Raji (cell line): Measurements from ENCODE around the gene SLC19A1.

Experiments
- POLR2A ChIP-seq: IDR thresholded peaks from 2 replicates; pipeline ENCODE4 v1.6.1; 2011; ENCODE audit warnings: low read depth, low read length, control low read depth; ENCODE audit not compliant: insufficient read depth

SLC19A1 gene

GRCh38 chr21:45465105-45465504 is 77.1 kb downstream of the SLC19A1 start:
- TF ChIP-seq POLR2A: no peak

DNA sequence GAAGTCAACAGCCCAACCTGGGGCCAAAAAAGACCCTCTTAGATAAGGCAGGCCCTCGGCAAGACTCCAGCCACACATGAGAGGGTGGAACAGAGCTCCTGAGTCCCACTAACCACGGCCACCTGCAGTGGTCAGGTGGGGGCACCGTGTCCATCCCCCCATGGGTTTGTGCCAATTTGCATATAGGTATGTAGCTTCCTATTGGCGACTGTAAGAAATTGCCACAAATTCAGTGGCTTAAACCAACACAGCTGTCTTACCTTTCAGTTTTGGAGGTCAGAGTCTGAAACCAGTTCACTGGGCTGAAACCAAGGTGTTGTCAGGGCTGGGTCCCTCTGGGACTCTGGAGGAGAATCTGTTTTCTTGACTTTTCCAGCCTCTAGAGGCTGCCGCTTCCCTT is 77.9 kb downstream of the SLC19A1 start:
- TF ChIP-seq POLR2A: no peak

DNA sequence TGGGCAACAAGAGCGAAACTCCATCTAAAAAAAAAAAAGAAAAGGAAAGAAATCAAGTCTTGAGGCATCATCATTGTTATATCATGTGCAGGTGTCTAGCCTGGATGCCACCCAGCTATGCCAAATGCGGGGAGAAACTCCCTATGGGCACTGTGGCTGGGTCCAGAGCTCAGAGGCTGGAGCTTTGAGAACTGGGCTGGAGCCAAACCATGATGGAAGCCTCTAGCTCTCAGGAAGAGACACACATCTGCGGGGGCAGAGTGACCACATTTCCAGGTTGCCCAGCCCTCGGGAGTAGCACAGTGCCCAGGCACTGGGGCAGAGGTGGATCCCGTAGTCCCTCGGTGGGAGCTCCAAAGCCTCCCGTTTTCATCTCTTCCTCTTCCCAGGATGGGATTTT is 78.4 kb downstream of the SLC19A1 start:
- TF ChIP-seq POLR2A: no peak

DNA sequence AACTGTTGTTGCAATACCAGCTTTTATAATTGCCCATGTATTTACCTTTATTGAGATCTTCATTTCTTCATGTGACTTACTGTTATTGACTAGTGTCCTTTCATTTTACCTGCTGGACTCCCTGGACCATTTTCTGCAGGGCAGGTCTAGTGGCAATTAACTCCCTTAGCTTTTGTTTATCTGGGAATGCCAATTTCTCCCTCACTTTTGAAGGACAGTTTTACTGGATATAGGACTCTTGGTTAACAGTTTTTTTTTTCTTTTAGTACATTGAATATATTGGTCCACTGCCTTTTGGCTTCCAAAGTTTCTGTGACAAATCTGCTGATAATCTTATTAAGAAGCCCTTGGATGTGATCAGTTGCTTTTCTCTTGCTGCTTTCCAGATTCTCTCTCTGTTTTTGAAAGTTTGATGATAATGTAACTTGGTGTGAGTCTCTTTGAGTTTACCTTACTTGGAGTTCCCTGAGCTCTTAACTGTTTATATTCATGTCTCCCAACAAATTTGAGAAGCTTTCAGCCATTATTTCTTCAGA is 80.4 kb downstream of the SLC19A1 start:
- TF ChIP-seq POLR2A: no peak

DNA sequence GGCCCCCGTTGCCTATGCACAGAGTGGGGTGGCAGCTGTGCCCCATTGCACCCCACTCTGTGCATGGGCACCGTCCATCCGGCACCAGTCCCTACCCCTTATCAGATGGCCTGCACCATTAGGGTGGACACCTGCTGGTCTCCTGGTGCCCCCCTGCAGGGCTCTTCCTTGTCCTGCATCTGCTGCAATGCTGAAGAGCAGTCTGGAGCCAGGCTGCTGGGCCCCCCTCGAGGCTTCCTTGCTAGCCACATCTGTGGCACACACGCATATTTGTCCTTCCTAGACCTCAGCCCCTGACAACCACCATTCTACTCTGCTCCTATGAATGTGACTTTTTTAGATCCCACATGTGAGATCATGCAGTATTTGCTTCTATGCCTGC is 80.9 kb downstream of the SLC19A1 start:
- no peak for TF ChIP-seq POLR2A

GRCh38 chr21:45460611-45461368 is 81.5 kb downstream of the SLC19A1 start:
- TF ChIP-seq POLR2A: no peak

DNA sequence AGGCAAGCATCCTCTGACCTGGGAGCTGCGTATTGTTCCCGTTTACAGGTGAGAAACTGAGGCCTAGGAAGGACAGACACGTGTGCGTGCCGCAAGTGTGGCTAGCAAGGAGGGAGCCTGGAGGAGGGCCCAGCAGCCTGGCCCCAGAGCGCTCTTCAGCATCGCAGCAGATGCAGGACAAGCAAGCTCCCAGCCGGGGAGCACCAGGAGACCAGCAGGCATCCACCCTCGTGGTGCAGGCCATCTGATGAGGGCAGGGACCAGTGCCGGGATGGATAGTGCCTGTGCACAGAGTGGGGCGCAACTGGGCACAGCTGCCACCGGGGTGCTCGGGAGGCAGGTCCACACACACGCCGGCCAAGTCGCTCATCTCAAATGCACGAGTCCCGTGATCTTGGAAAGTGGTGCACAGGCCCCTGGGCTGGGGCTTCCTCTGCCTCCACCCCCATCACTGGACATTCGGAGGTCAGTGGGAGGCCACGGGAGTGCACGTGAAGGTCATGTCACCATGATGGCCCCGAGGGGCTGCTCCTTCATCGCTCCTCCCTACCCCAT is 82.2 kb downstream of the SLC19A1 start:
- TF ChIP-seq POLR2A: no peak

DNA sequence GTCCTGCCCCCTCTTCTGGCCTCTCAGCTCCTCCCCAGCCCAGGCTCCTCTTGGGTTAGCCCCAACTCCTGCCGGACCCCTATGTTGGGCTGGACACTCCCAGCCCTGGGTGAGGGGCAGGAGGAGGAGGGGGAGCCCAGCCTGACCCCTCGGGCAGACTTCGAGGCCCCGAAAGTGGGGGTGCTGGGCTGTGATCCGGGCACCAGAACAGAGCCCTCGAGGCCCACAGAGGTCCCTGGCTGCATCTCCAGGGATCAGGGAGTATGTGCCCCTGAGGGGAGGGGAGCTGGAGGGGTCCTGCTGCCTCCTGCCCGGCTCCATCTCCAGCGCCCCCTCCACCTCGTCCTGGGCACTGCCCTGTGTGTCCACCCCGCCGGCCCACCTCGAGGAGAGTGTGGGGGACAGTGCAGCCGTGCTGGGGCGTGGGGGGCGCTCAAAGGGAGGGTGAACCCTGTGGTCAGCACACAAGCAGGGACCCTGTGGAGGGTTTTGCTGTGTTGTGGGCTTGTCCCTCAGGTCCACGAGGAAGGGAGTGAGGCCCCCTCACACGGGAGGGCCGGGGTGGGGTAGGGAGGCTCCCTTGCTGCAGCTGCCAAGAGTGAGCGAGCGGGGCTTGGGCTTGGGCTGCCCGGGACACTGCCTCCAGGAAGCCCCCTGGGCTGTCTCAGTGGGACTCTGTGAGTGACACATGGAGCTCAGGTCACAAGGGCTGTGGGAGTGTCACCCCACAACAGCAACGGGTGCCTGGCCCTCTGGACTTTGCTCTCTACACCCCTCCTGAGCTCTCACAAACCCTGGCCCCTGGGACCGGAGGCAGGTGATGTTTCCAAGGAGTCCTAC is 82.8 kb downstream of the SLC19A1 start:
- TF ChIP-seq POLR2A: no peak

DNA sequence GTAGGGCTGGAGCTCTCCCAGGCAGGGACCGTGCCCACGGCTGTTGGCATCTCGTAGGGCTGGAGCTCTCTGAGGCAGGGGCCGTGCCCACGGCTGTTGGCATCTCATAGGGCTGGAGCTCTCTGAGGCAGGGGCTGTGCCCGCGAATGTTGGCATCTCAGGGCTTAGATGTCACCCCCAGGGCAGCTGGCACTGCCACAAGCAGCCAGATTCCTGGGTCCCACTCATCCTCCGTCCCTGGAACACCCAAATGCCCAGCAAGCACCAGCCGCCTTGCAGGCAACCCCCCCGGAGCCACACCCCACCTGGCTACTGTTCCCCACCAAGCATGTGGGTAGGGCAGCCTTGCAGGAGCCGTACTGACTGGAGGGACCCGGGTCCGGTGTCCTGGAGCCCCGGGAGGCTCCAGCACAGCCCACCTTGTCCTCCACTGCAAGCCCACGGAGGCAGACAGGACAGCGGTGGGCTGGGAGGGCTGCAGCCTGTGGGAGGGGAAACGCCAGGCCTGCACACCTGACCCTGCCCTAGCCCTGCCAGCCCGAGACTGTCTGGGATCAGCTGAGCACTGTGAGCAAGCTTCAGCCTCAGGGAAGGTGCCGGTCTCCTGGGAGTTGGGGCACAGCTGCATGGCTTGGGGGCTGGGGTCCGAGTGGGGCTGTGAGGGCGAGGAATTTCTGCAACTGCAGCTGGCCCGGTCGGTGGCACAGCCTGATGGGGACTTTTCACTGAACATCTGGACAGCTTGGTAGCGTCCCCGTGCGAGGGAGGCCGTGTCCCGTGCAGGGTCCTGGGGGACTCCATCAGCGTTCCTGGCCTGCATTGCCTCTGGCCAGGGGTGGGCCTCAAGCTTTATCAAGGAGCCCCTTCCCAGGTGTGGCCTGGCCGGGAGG is 83.7 kb downstream of the SLC19A1 start:
- no peak for TF ChIP-seq POLR2A

DNA sequence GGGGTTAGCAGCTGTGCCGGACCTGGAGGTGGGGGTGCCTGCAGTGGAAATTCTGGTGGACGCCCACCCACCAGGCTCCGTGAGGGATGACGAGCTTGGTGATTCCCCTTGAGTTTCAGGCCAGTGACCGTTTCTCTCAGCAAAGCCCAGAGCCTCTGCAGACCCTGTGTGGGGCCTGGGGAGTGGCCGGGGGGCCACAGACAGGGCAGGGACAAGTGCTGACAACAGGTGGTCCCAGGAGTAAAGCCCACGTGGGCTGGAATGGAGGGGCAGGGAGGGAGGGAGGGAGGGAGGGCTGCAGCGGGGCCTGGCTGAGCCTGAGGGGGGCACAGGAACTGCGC is 84.4 kb downstream of the SLC19A1 start:
- no peak for TF ChIP-seq POLR2A

- TF ChIP-seq POLR2A: no peak
Measured at GRCh38 chr21:45457161-45457831, 84.9 kb downstream of the SLC19A1 start.

GRCh38 chr21:45456584-45457160 is 85.6 kb downstream of the SLC19A1 start:
- TF ChIP-seq POLR2A: no peak

- TF ChIP-seq POLR2A: no peak
Measured at GRCh38 chr21:45455674-45456583, 86.3 kb downstream of the SLC19A1 start.

DNA sequence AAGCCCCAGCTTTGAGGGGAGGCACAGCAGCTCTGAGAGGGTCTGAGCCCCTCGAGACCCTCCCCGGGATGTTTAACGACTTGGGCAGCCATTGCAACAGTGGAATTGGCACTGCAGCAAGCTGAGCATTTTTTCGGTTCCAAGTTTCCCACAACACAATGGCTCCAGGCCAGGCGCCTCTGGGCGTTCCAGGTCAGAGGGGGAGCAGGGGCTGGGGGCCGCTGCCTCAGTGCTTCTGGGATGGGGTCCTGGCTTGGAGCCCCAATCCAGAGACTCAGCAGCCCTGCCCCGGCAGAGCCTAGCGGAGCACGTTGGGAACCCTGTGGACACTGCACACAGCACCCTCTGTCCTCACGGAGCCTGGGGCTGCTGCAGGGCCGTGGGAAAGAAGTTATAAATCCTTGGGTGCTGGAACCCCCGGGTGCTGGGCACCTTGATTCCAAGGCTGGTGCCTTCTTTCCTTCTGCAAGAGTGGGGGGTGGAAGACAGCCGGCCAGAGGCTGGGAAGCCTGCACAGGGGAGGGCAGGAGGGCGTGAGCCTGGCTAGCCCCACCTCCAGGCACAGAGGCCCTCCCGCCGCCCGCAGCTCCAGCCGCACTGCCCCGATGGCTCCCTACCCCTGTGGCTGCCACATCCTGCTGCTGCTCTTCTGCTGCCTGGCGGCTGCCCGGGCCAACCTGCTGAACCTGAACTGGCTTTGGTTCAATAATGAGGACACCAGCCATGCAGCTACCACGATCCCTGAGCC is 87.1 kb downstream of the SLC19A1 start:
- no peak for TF ChIP-seq POLR2A
